Measurements from ENCODE around the gene CPLX1.
"Not testable (repeated sequence)": the region's sequence is repeated elsewhere in the genome, so short reads cannot be mapped to it uniquely, and the experiment has no call there.

The CPLX1 gene

GRCh38 chr4:743463-744211, 82.3 kb downstream of the CPLX1 start:
- no peak for FAIRE-seq
- TF ChIP-seq SPI1 (IDR thresholded peaks at IDR 0.05; ENCODE audit: low read depth, low read length) (no peak), POLR2AphosphoS5 (IDR thresholded peaks at IDR 0.05; ENCODE audit: low read depth, low read length) (no peak), POU2F2 (IDR thresholded peaks at IDR 0.05; ENCODE audit: low read depth, low read length) (no peak), POLR2A (IDR thresholded peaks at IDR 0.05; ENCODE audit: low read depth, low read length) (no peak), TAF1 (IDR thresholded peaks at IDR 0.05; ENCODE audit: low read depth, low read length) (no peak), PAX5 (IDR thresholded peaks at IDR 0.05; ENCODE audit: insufficient read depth, low read length, severe bottlenecking) (no peak)
- no peak for DNase-seq (ENCODE audit: insufficient read length, low spot score)

GRCh38 chr4:742742-743311, 83.1 kb downstream of the CPLX1 start:
- FAIRE-seq (peak; percentile 78), DNase-seq (ENCODE audit: insufficient read length, low spot score) (peak; percentile 97)
- TF ChIP-seq PAX5 (IDR thresholded peaks at IDR 0.05; ENCODE audit: insufficient read depth, low read length, severe bottlenecking) (no peak), TAF1 (IDR thresholded peaks at IDR 0.05; ENCODE audit: low read depth, low read length) (no peak), POLR2A (IDR thresholded peaks at IDR 0.05; ENCODE audit: low read depth, low read length) (no peak), POLR2AphosphoS5 (IDR thresholded peaks at IDR 0.05; ENCODE audit: low read depth, low read length) (no peak), POU2F2 (IDR thresholded peaks at IDR 0.05; ENCODE audit: low read depth, low read length) (no peak)

GRCh38 chr4:742096-742741, 83.7 kb downstream of the CPLX1 start:
- DNase-seq (ENCODE audit: insufficient read length, low spot score) = no peak
- FAIRE-seq = no peak
- no peak for TF ChIP-seq POLR2AphosphoS5 (IDR thresholded peaks at IDR 0.05; ENCODE audit: low read depth, low read length)
- no peak for TF ChIP-seq POU2F2 (IDR thresholded peaks at IDR 0.05; ENCODE audit: low read depth, low read length)
- no peak for TF ChIP-seq SPI1 (IDR thresholded peaks at IDR 0.05; ENCODE audit: low read depth, low read length)
- no peak for TF ChIP-seq PAX5 (IDR thresholded peaks at IDR 0.05; ENCODE audit: insufficient read depth, low read length, severe bottlenecking)
- TF ChIP-seq POLR2A (IDR thresholded peaks at IDR 0.05; ENCODE audit: low read depth, low read length) = no peak
- TF ChIP-seq TAF1 (IDR thresholded peaks at IDR 0.05; ENCODE audit: low read depth, low read length) = no peak

GRCh38 chr4:740656-741282, 85.2 kb downstream of the CPLX1 start:
- no peak for TF ChIP-seq POLR2AphosphoS5 (IDR thresholded peaks at IDR 0.05; ENCODE audit: low read depth, low read length)
- no peak for TF ChIP-seq SPI1 (IDR thresholded peaks at IDR 0.05; ENCODE audit: low read depth, low read length)
- TF ChIP-seq POLR2A (IDR thresholded peaks at IDR 0.05; ENCODE audit: low read depth, low read length) = no peak
- TF ChIP-seq TAF1 (IDR thresholded peaks at IDR 0.05; ENCODE audit: low read depth, low read length) = no peak
- TF ChIP-seq PAX5 (IDR thresholded peaks at IDR 0.05; ENCODE audit: insufficient read depth, low read length, severe bottlenecking) = no peak
- no peak for TF ChIP-seq POU2F2 (IDR thresholded peaks at IDR 0.05; ENCODE audit: low read depth, low read length)
- FAIRE-seq = no peak
- DNase-seq (ENCODE audit: insufficient read length, low spot score) = no peak

- no peak for TF ChIP-seq TAF1 (IDR thresholded peaks at IDR 0.05; ENCODE audit: low read depth, low read length)
- TF ChIP-seq PAX5 (IDR thresholded peaks at IDR 0.05; ENCODE audit: insufficient read depth, low read length, severe bottlenecking) = no peak
- no peak for TF ChIP-seq POLR2AphosphoS5 (IDR thresholded peaks at IDR 0.05; ENCODE audit: low read depth, low read length)
- no peak for TF ChIP-seq SPI1 (IDR thresholded peaks at IDR 0.05; ENCODE audit: low read depth, low read length)
- TF ChIP-seq POLR2A (IDR thresholded peaks at IDR 0.05; ENCODE audit: low read depth, low read length) = no peak
- no peak for TF ChIP-seq POU2F2 (IDR thresholded peaks at IDR 0.05; ENCODE audit: low read depth, low read length)
- FAIRE-seq (no peak), DNase-seq (ENCODE audit: insufficient read length, low spot score) (no peak)
Observed at GRCh38 chr4:740011-740410, 85.9 kb downstream of the CPLX1 start.

- DNase-seq (ENCODE audit: insufficient read length, low spot score) (no peak), FAIRE-seq (no peak)
- TF ChIP-seq POLR2A (IDR thresholded peaks at IDR 0.05; ENCODE audit: low read depth, low read length) = no peak
- no peak for TF ChIP-seq PAX5 (IDR thresholded peaks at IDR 0.05; ENCODE audit: insufficient read depth, low read length, severe bottlenecking)
- no peak for TF ChIP-seq POLR2AphosphoS5 (IDR thresholded peaks at IDR 0.05; ENCODE audit: low read depth, low read length)
- TF ChIP-seq TAF1 (IDR thresholded peaks at IDR 0.05; ENCODE audit: low read depth, low read length) = no peak
- TF ChIP-seq SPI1 (IDR thresholded peaks at IDR 0.05; ENCODE audit: low read depth, low read length) = no peak
Observed at GRCh38 chr4:739569-739968, 86.4 kb downstream of the CPLX1 start.

- TF ChIP-seq TAF1 (IDR thresholded peaks at IDR 0.05; ENCODE audit: low read depth, low read length) = no peak
- no peak for TF ChIP-seq POLR2AphosphoS5 (IDR thresholded peaks at IDR 0.05; ENCODE audit: low read depth, low read length)
- TF ChIP-seq POLR2A (IDR thresholded peaks at IDR 0.05; ENCODE audit: low read depth, low read length) = no peak
- TF ChIP-seq PAX5 (IDR thresholded peaks at IDR 0.05; ENCODE audit: insufficient read depth, low read length, severe bottlenecking) = no peak
- no peak for TF ChIP-seq POU2F2 (IDR thresholded peaks at IDR 0.05; ENCODE audit: low read depth, low read length)
- TF ChIP-seq SPI1 (IDR thresholded peaks at IDR 0.05; ENCODE audit: low read depth, low read length) = no peak
- no peak for DNase-seq (ENCODE audit: insufficient read length, low spot score)
- no peak for FAIRE-seq
Observed at GRCh38 chr4:738781-739280, 87.1 kb downstream of the CPLX1 start.

- not testable (repeated sequence) for FAIRE-seq; DNase-seq (ENCODE audit: insufficient read length, low spot score)
Observed at GRCh38 chr4:736561-736960, 89.4 kb downstream of the CPLX1 start.

- no peak for DNase-seq (ENCODE audit: insufficient read length, low spot score)
- FAIRE-seq = no peak
- TF ChIP-seq PAX5 (IDR thresholded peaks at IDR 0.05; ENCODE audit: insufficient read depth, low read length, severe bottlenecking) (no peak), SPI1 (IDR thresholded peaks at IDR 0.05; ENCODE audit: low read depth, low read length) (no peak), TAF1 (IDR thresholded peaks at IDR 0.05; ENCODE audit: low read depth, low read length) (no peak), POLR2AphosphoS5 (IDR thresholded peaks at IDR 0.05; ENCODE audit: low read depth, low read length) (no peak), POLR2A (IDR thresholded peaks at IDR 0.05; ENCODE audit: low read depth, low read length) (no peak), POU2F2 (IDR thresholded peaks at IDR 0.05; ENCODE audit: low read depth, low read length) (no peak)
Observed at GRCh38 chr4:735583-735982, 90.3 kb downstream of the CPLX1 start.

Data from GM12891 (cell line).